PC-9 (cell line): ENCODE data around the gene SLC12A6.

Experiments
- CTCF ChIP-seq: fragments of 200-600 bp; sonication (generic); conservative IDR thresholded peaks from 2 replicates; pipeline ENCODE4 v1.6.1; 2017; ENCODE audit warnings: mixed run types, antibody characterized with exemption, mild to moderate bottlenecking, moderate library complexity
- EZH2 ChIP-seq: fragments of 200-600 bp; sonication (generic); IDR thresholded peaks from 2 replicates; pipeline ENCODE4 v1.8.0; 2017; ENCODE audit warnings: antibody characterized with exemption, low read depth

GRCh38 chr15:34336991-34337556 is 507 bp downstream of the SLC12A6 start:
- TF ChIP-seq EZH2 (no peak), CTCF (no peak)
